Measurements from ENCODE around the gene TTC9C. TPM values are rescaled to one million over a fixed set of nuclear protein-coding genes. Genes with fewer than 3 reads are reported as not detected.
A peak's percentile ranks its signal among the peaks of the same experiment; 100 is the strongest.

TTC9C gene
- total and polyA plus RNA-seq, 2 of the 13 experiments (the other 11 are each of a cell fraction or from before 2014, with no cell fraction given), result 28.0 to 36.4 TPM

DNA sequence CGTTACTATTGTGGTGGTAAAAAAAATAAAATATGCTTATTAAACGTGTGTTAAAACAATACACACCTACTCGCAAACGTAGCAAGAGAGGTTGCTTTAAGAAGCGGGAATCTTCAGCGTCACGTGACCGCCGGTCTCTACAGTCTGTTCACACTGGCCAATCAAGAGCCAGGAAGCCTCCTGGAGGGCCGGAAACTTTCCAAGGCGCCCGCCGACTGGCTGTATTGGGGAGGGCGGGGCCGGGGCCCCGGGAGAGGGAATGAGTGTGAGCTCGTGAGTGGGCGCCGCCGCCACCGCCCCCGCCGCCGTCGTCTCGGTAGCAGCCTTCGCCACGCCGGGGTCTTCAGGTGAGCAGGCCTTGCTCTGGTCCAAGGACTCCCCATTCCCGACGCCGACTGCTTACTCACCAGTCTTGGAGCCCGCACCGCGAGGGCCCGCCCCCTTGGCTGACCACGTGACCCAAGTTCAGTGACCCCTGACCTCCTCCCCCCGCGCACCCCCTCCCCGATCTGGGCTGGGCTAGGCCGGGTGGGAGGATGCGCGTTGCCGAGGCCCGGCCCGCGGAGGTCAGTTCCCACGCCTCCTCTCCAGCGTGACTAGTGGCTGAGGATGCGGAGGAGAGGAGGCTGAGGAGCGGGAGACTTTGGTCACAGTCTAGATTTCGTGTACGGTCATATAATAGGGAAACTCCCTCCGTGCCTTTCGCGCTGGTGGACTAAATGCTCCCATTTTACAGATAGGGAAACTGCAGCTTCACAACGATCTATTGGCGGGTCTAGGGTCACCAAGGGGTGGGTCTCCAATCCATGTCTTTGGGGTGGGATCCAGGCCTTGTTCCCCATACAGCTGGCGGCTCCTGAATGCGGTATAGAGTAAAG, 43.1 kb downstream of the TTC9C start, which contains the start of gene TAF6L (continued):
- TF ChIP-seq, protein P1, sequence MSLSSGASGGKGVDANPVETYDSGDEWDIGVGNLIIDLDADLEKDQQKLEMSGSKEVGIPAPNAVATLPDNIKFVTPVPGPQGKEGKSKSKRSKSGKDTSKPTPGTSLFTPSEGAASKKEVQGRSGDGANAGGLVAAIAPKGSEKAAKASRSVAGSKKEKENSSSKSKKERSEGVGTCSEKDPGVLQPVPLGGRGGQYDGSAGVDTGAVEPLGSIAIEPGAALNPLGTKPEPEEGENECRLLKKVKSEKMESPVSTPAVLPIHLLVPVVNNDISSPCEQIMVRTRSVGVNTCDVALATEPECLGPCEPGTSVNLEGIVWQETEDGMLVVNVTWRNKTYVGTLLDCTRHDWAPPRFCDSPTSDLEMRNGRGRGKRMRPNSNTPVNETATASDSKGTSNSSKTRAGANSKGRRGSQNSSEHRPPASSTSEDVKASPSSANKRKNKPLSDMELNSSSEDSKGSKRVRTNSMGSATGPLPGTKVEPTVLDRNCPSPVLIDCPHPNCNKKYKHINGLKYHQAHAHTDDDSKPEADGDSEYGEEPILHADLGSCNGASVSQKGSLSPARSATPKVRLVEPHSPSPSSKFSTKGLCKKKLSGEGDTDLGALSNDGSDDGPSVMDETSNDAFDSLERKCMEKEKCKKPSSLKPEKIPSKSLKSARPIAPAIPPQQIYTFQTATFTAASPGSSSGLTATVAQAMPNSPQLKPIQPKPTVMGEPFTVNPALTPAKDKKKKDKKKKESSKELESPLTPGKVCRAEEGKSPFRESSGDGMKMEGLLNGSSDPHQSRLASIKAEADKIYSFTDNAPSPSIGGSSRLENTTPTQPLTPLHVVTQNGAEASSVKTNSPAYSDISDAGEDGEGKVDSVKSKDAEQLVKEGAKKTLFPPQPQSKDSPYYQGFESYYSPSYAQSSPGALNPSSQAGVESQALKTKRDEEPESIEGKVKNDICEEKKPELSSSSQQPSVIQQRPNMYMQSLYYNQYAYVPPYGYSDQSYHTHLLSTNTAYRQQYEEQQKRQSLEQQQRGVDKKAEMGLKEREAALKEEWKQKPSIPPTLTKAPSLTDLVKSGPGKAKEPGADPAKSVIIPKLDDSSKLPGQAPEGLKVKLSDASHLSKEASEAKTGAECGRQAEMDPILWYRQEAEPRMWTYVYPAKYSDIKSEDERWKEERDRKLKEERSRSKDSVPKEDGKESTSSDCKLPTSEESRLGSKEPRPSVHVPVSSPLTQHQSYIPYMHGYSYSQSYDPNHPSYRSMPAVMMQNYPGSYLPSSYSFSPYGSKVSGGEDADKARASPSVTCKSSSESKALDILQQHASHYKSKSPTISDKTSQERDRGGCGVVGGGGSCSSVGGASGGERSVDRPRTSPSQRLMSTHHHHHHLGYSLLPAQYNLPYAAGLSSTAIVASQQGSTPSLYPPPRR (CRISPR knock-in tag; IDR thresholded peaks at IDR 0.05; ENCODE audit: borderline replicate concordance), result peak; percentile 52; the same call in 1 of the 2 replicates
- no peak for TF ChIP-seq JUND (CRISPR knock-in tag; IDR thresholded peaks at IDR 0.05)
- no peak for TF ChIP-seq ATF1 (CRISPR knock-in tag; IDR thresholded peaks at IDR 0.05)
- no peak for TF ChIP-seq ZNF367 (CRISPR knock-in tag; IDR thresholded peaks at IDR 0.05; ENCODE audit: borderline replicate concordance)
- TF ChIP-seq ZNF768 (CRISPR knock-in tag; IDR thresholded peaks at IDR 0.05), result peak; percentile 75; the same call in 1 of the 2 replicates
- no peak for TF ChIP-seq SCMH1 (CRISPR knock-in tag; IDR thresholded peaks at IDR 0.05; ENCODE audit: borderline replicate concordance)
- TF ChIP-seq FOSL2 (CRISPR knock-in tag; IDR thresholded peaks at IDR 0.05), result peak; percentile 22; the same call in 1 of the 2 replicates
- TF ChIP-seq DNMT3B (CRISPR knock-in tag; conservative IDR thresholded peaks at IDR 0.05), result no peak
- no peak for TF ChIP-seq ZNF879 (CRISPR knock-in tag; IDR thresholded peaks at IDR 0.05)
- no peak for TF ChIP-seq NFIC (IDR thresholded peaks at IDR 0.05; ENCODE audit: low read length)
- TF ChIP-seq, protein P2, sequence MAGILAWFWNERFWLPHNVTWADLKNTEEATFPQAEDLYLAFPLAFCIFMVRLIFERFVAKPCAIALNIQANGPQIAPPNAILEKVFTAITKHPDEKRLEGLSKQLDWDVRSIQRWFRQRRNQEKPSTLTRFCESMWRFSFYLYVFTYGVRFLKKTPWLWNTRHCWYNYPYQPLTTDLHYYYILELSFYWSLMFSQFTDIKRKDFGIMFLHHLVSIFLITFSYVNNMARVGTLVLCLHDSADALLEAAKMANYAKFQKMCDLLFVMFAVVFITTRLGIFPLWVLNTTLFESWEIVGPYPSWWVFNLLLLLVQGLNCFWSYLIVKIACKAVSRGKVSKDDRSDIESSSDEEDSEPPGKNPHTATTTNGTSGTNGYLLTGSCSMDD (CRISPR knock-in tag; IDR thresholded peaks at IDR 0.05), result no peak
- TF ChIP-seq ZNF317 (CRISPR knock-in tag; IDR thresholded peaks at IDR 0.05), result no peak
- no peak for TF ChIP-seq ZNF124 (CRISPR knock-in tag; IDR thresholded peaks at IDR 0.05)
- TF ChIP-seq RCOR2 (CRISPR knock-in tag; IDR thresholded peaks at IDR 0.05), result peak; percentile 27; the same call in 1 of the 2 replicates
- peak; percentile 21; the same call in 1 of the 2 replicates for TF ChIP-seq JUN (CRISPR knock-in tag; IDR thresholded peaks at IDR 0.05)
- no peak for TF ChIP-seq ZHX2 (IDR thresholded peaks at IDR 0.05; ENCODE audit: low read depth)
- no peak for TF ChIP-seq ZHX2 (CRISPR knock-in tag; IDR thresholded peaks at IDR 0.05; ENCODE audit: borderline replicate concordance)
- peak; percentile 92; the same call in 1 of the 2 replicates for TF ChIP-seq MAZ (IDR thresholded peaks at IDR 0.05; ENCODE audit: borderline replicate concordance, low read depth, low read length)
- TF ChIP-seq MAZ (CRISPR knock-in tag; IDR thresholded peaks at IDR 0.05; ENCODE audit: low read depth), result peak; percentile 83
